B cell (primary cell): ENCODE results near the gene LIN7B.
"Not testable (repeated sequence)": the region's sequence is repeated elsewhere in the genome, so short reads cannot be mapped to it uniquely, and the experiment has no call there.

ENCODE experiments used
- EZH2 ChIP-seq: IDR thresholded peaks from 2 replicates; pipeline ENCODE4 v1.6.1; 2012; ENCODE audit warnings: borderline replicate concordance, low read depth, mild to moderate bottlenecking, moderate library complexity, low read length; ENCODE audit not compliant: insufficient read depth, poor library complexity, severe bottlenecking
- TF ChIP-seq, protein P1 (sequence below): fragments of 200-600 bp; IDR thresholded peaks from one replicate; pipeline ENCODE4 v1.8.0; 2022; ENCODE audit warnings: antibody characterized with exemption, mild to moderate bottlenecking

DNA sequence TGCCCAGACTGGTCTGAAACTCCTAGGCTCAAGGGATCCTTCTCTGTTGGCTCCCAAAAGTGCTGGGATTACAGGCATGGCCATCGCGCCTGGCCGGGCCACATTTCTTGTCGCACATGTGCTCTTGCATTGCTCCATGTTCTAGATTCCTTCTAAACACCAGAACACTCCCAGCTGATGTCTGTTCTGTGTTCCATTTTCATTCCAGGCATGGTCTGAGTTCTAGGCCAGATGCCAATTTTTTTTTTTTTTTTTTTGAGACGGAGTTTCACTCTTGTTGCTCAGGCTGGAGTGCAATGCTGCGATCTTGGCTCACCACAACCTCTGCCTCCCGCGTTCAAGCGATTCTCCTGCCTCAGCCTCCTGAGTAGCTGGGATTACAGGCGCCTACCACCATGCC lies 7.7 kb downstream of the LIN7B start:
- TF ChIP-seq, protein P1, sequence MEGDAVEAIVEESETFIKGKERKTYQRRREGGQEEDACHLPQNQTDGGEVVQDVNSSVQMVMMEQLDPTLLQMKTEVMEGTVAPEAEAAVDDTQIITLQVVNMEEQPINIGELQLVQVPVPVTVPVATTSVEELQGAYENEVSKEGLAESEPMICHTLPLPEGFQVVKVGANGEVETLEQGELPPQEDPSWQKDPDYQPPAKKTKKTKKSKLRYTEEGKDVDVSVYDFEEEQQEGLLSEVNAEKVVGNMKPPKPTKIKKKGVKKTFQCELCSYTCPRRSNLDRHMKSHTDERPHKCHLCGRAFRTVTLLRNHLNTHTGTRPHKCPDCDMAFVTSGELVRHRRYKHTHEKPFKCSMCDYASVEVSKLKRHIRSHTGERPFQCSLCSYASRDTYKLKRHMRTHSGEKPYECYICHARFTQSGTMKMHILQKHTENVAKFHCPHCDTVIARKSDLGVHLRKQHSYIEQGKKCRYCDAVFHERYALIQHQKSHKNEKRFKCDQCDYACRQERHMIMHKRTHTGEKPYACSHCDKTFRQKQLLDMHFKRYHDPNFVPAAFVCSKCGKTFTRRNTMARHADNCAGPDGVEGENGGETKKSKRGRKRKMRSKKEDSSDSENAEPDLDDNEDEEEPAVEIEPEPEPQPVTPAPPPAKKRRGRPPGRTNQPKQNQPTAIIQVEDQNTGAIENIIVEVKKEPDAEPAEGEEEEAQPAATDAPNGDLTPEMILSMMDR, result not testable (repeated sequence)
- TF ChIP-seq EZH2, result not testable (repeated sequence)
